WTC11 (cell line): ENCODE results near the gene CGRRF1. TPM values are rescaled to one million over a fixed set of nuclear protein-coding genes. Genes with fewer than 3 reads are reported as not detected.

Source experiments
- ATAC-seq: fragments of 200-7000 bp; cut with Tn5 transposase; 2 replicates; pipeline ENCODE4 v1.10.0; 2021; ENCODE audit warnings: mild to moderate bottlenecking, moderate library complexity
- CTCF ChIA-PET: fragments of 300-600 bp; sonication (Branson Sonifier 250); formaldehyde crosslinking; loops from one replicate; lab custom pipeline; 2021; ENCODE audit warnings: antibody characterized with exemption; lab: Charles Lee
- POLR2A ChIA-PET: fragments of 350-600 bp; sonication (Branson Sonifier 250); formaldehyde crosslinking; loops from one replicate; lab custom pipeline; 2021; ENCODE audit warnings: antibody characterized with exemption; lab: Charles Lee
- DNase-seq: peaks from one replicate; pipeline ENCODE4 v3.0.0; 2021; ENCODE audit warnings: low spot score
- H3K27ac Mint-ChIP-seq: 2 replicates; pipeline ENCODE4 v1.8.0; 2021; ENCODE audit warnings: mixed read lengths
- H3K27me3 Mint-ChIP-seq: 2 replicates; pipeline ENCODE4 v1.8.0; 2021; ENCODE audit warnings: low read depth, mild to moderate bottlenecking, moderate library complexity, mixed read lengths
- H3K36me3 Mint-ChIP-seq: 2 replicates; pipeline ENCODE4 v1.8.0; 2021; ENCODE audit warnings: mixed read lengths
- H3K4me1 Mint-ChIP-seq: 2 replicates; pipeline ENCODE4 v1.8.0; 2022; ENCODE audit warnings: mixed read lengths
- H3K4me3 Mint-ChIP-seq: 2 replicates; pipeline ENCODE4 v1.8.0; 2021; ENCODE audit warnings: mild to moderate bottlenecking, moderate library complexity, mixed read lengths
- H3K9me3 Mint-ChIP-seq: 2 replicates; pipeline ENCODE4 v1.8.0; 2021; ENCODE audit warnings: mixed read lengths
- ATF1 ChIP-seq: sonication (generic); formaldehyde crosslinking; IDR thresholded peaks from 2 replicates; pipeline ENCODE4 v1.8.1; 2023; ENCODE audit warnings: mild to moderate bottlenecking, moderate library complexity, missing genetic modification reagents
- CBFB ChIP-seq: sonication (generic); formaldehyde crosslinking; IDR thresholded peaks from 2 replicates; pipeline ENCODE4 v1.8.1; 2022; ENCODE audit warnings: mild to moderate bottlenecking, low read depth, missing genetic modification reagents
- RELA ChIP-seq: sonication (generic); formaldehyde crosslinking; IDR thresholded peaks from 2 replicates; pipeline ENCODE4 v1.8.1; 2022; ENCODE audit warnings: missing genetic modification reagents, mild to moderate bottlenecking, borderline replicate concordance
- SMAD3 ChIP-seq: sonication (generic); formaldehyde crosslinking; IDR thresholded peaks from 2 replicates; pipeline ENCODE4 v1.8.0; 2022; ENCODE audit warnings: missing genetic modification reagents, mild to moderate bottlenecking, borderline replicate concordance
- TEAD4 ChIP-seq: sonication (generic); formaldehyde crosslinking; IDR thresholded peaks from 2 replicates; pipeline ENCODE4 v1.8.0; 2022; ENCODE audit warnings: mild to moderate bottlenecking, missing genetic modification reagents
- ZNF423 ChIP-seq: fragments of 250-450 bp; sonication (Bioruptor Pico); IDR thresholded peaks from 2 replicates; pipeline ENCODE4 v2.1.2; 2022; ENCODE audit warnings: mild to moderate bottlenecking, moderate library complexity
- total RNA-seq: library from RNA; stranded (reverse); gene quantifications from 3 replicates; pipeline ENCODE4 v1.2.3, GENCODE V29; 2021
- TF ChIP-seq, protein P1 (sequence below): fragments of 250-450 bp; sonication (Bioruptor Pico); IDR thresholded peaks from 2 replicates; pipeline ENCODE4 v1.9.0; 2021; ENCODE audit warnings: mild to moderate bottlenecking
- TF ChIP-seq, protein P2 (sequence below): sonication (generic); formaldehyde crosslinking; IDR thresholded peaks from 2 replicates; pipeline ENCODE4 v1.8.1; 2023; ENCODE audit warnings: mild to moderate bottlenecking, missing genetic modification reagents
- TF ChIP-seq, protein P3 (sequence below): sonication (generic); formaldehyde crosslinking; IDR thresholded peaks from 2 replicates; pipeline ENCODE4 v1.8.1; 2022; ENCODE audit warnings: missing genetic modification reagents, borderline replicate concordance
- TF ChIP-seq, protein P4 (sequence below): sonication (generic); formaldehyde crosslinking; IDR thresholded peaks from 2 replicates; pipeline ENCODE4 v1.8.1; 2022; ENCODE audit warnings: mild to moderate bottlenecking, moderate library complexity, missing genetic modification reagents
- TF ChIP-seq, protein P5 (sequence below): sonication (generic); formaldehyde crosslinking; IDR thresholded peaks from 2 replicates; pipeline ENCODE4 v1.8.0; 2022; ENCODE audit warnings: mild to moderate bottlenecking, missing genetic modification reagents

CGRRF1 gene
- total RNA-seq, 1 experiment from 2014 or later, result 15.1 TPM

DNA sequence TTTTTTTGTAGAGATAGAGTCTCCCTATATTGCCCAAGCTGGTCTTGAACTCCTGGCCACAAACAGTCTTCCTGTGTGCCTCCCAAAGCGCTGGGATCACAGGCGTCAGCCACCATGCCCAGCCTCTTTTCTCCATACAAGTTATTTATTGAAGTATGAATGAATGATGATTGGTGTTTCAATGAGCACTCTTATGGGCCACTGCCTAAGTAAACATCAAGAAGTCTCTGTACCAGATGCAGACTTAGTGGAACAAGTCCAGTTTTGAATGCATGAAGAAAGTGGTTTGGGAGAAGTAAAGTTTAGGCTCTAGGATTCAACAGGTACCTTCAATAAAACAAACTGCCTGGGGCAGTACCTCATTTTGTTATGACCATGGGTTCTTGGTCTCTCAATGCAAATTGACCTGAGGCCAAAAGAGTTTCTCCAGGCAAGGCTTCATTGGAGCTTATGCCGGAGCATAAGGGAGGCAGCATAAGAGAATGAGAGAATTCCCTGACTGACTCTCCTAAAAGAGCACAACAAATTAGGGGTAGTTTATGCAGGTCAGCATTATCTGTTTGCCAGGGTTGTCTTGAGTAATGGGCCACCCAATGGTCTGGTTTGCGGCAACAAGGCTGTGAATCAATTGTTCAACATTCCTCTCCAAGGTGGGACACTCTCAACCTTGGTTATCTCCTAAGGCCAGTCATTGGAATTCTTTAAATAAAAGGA is 19.8 kb upstream of the CGRRF1 start (continued):
- TF ChIP-seq, protein P1, sequence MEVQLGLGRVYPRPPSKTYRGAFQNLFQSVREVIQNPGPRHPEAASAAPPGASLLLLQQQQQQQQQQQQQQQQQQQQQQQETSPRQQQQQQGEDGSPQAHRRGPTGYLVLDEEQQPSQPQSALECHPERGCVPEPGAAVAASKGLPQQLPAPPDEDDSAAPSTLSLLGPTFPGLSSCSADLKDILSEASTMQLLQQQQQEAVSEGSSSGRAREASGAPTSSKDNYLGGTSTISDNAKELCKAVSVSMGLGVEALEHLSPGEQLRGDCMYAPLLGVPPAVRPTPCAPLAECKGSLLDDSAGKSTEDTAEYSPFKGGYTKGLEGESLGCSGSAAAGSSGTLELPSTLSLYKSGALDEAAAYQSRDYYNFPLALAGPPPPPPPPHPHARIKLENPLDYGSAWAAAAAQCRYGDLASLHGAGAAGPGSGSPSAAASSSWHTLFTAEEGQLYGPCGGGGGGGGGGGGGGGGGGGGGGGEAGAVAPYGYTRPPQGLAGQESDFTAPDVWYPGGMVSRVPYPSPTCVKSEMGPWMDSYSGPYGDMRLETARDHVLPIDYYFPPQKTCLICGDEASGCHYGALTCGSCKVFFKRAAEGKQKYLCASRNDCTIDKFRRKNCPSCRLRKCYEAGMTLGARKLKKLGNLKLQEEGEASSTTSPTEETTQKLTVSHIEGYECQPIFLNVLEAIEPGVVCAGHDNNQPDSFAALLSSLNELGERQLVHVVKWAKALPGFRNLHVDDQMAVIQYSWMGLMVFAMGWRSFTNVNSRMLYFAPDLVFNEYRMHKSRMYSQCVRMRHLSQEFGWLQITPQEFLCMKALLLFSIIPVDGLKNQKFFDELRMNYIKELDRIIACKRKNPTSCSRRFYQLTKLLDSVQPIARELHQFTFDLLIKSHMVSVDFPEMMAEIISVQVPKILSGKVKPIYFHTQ (CRISPR knock-in tag), result no peak
- TF ChIP-seq, protein P2, sequence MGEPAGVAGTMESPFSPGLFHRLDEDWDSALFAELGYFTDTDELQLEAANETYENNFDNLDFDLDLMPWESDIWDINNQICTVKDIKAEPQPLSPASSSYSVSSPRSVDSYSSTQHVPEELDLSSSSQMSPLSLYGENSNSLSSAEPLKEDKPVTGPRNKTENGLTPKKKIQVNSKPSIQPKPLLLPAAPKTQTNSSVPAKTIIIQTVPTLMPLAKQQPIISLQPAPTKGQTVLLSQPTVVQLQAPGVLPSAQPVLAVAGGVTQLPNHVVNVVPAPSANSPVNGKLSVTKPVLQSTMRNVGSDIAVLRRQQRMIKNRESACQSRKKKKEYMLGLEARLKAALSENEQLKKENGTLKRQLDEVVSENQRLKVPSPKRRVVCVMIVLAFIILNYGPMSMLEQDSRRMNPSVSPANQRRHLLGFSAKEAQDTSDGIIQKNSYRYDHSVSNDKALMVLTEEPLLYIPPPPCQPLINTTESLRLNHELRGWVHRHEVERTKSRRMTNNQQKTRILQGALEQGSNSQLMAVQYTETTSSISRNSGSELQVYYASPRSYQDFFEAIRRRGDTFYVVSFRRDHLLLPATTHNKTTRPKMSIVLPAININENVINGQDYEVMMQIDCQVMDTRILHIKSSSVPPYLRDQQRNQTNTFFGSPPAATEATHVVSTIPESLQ (CRISPR knock-in tag), result no peak
- no peak for TF ChIP-seq SMAD3 (CRISPR knock-in tag)

DNA sequence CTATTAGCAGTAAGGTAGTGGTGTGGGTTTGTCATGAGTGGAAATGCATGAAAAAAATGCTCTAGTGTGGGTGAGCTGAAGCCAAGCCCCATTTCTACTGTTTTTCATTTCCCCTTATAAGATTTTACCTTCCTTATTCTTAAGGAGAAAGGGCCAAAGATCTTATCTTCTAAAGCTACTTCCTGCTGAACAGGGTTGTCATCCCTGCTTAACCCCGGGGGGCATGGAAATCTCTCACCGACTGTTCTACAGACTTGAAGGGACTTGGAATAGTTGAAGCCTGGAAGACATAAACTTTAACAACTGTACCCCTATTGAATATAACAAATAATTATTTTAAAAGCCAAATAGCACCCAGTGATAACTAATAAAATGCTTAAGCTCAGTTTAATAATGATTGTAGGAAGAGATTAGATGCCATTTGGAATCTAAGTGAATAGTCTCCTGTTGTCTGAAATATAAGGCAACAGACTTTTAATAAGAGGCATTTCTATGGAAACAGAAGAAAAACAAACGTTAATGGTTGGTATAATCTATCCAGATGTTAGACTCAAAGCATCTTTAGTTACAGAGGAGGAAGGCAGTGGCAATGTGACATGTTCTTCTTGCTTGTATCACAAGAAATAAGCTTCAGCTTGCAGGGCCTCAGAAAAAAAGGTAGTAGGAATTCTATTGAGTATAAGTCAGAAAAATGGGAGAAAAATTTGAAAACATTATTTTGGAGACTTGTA is 19.1 kb upstream of the CGRRF1 start:
- Mint-ChIP-seq H3K27me3 (no peaks in the 10 kb centered on the region), H3K36me3 (no peaks in the 10 kb centered on the region), H3K9me3 (no peaks in the 10 kb centered on the region), H3K4me3 (peak overlapping the region; percentile 20; the same call in 1 of the 2 replicates), H3K4me1 (peaks cover 43% of the 10 kb centered on the region), H3K27ac (no peak overlapping the region)
- CTCF ChIA-PET, result interaction anchor here (0.5 kb wide), 1 partner anchor 1044 kb away, joined by 3 read pairs; no protein-coding TSS in a partner anchor
- no peak for DNase-seq
- POLR2A ChIA-PET, result interaction anchor here (0.6 kb wide), 1 partner anchor 76 kb away, joined by 3 read pairs; no protein-coding TSS in a partner anchor
- ATAC-seq, result no peak
- TF ChIP-seq SMAD3 (CRISPR knock-in tag), result no peak
- no peak for TF ChIP-seq RELA (CRISPR knock-in tag)
- no peak for TF ChIP-seq CBFB
- TF ChIP-seq ZNF423 (CRISPR knock-in tag), result no peak
- TF ChIP-seq TEAD4, result no peak
- TF ChIP-seq, protein P3, sequence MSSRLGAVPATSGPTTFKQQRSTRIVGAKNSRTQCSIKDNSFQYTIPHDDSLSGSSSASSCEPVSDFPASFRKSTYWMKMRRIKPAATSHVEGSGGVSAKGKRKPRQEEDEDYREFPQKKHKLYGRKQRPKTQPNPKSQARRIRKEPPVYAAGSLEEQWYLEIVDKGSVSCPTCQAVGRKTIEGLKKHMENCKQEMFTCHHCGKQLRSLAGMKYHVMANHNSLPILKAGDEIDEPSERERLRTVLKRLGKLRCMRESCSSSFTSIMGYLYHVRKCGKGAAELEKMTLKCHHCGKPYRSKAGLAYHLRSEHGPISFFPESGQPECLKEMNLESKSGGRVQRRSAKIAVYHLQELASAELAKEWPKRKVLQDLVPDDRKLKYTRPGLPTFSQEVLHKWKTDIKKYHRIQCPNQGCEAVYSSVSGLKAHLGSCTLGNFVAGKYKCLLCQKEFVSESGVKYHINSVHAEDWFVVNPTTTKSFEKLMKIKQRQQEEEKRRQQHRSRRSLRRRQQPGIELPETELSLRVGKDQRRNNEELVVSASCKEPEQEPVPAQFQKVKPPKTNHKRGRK (CRISPR knock-in tag), result no peak
- no peak for TF ChIP-seq ATF1
- TF ChIP-seq, protein P4, sequence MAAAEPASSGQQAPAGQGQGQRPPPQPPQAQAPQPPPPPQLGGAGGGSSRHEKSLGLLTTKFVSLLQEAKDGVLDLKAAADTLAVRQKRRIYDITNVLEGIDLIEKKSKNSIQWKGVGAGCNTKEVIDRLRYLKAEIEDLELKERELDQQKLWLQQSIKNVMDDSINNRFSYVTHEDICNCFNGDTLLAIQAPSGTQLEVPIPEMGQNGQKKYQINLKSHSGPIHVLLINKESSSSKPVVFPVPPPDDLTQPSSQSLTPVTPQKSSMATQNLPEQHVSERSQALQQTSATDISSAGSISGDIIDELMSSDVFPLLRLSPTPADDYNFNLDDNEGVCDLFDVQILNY (CRISPR knock-in tag), result no peak
- TF ChIP-seq, protein P5, sequence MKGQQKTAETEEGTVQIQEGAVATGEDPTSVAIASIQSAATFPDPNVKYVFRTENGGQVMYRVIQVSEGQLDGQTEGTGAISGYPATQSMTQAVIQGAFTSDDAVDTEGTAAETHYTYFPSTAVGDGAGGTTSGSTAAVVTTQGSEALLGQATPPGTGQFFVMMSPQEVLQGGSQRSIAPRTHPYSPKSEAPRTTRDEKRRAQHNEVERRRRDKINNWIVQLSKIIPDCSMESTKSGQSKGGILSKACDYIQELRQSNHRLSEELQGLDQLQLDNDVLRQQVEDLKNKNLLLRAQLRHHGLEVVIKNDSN (CRISPR knock-in tag), result no peak
- TF ChIP-seq, protein P2 (CRISPR knock-in tag), result no peak
